SIG-M5 (cell line): ENCODE results near the gene TNXB.
"Not testable (repeated sequence)": the region's sequence is repeated elsewhere in the genome, so short reads cannot be mapped to it uniquely, and the experiment has no call there.

Source experiments
- DNase-seq: peaks from one replicate; lab custom pipeline; 2025; lab: John Stamatoyannopoulos, UW

The TNXB gene

GRCh38 chr6:31996385-31996784, 112.8 kb downstream of the TNXB start:
- not testable (repeated sequence) for DNase-seq

GRCh38 chr6:31994421-31994820, 114.7 kb downstream of the TNXB start:
- not testable (repeated sequence) for DNase-seq
